ENCODE data around the gene CCDC126. TPM values are rescaled to one million over a fixed set of nuclear protein-coding genes. Genes with fewer than 3 reads are reported as not detected.

CCDC126 gene
- total and polyA plus RNA-seq, 2 donors from 2014 or later = 5.2 to 8.9 TPM

- TF ChIP-seq, protein P1, sequence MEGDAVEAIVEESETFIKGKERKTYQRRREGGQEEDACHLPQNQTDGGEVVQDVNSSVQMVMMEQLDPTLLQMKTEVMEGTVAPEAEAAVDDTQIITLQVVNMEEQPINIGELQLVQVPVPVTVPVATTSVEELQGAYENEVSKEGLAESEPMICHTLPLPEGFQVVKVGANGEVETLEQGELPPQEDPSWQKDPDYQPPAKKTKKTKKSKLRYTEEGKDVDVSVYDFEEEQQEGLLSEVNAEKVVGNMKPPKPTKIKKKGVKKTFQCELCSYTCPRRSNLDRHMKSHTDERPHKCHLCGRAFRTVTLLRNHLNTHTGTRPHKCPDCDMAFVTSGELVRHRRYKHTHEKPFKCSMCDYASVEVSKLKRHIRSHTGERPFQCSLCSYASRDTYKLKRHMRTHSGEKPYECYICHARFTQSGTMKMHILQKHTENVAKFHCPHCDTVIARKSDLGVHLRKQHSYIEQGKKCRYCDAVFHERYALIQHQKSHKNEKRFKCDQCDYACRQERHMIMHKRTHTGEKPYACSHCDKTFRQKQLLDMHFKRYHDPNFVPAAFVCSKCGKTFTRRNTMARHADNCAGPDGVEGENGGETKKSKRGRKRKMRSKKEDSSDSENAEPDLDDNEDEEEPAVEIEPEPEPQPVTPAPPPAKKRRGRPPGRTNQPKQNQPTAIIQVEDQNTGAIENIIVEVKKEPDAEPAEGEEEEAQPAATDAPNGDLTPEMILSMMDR (IDR thresholded peaks at IDR 0.05; ENCODE audit: borderline replicate concordance, extremely low read depth, insufficient read depth) = no peak
- intact Hi-C loops (cut with DNase I) = no loop called here
Measured at GRCh38 chr7:23661385-23661784, 64.2 kb downstream of the CCDC126 start.

DNA sequence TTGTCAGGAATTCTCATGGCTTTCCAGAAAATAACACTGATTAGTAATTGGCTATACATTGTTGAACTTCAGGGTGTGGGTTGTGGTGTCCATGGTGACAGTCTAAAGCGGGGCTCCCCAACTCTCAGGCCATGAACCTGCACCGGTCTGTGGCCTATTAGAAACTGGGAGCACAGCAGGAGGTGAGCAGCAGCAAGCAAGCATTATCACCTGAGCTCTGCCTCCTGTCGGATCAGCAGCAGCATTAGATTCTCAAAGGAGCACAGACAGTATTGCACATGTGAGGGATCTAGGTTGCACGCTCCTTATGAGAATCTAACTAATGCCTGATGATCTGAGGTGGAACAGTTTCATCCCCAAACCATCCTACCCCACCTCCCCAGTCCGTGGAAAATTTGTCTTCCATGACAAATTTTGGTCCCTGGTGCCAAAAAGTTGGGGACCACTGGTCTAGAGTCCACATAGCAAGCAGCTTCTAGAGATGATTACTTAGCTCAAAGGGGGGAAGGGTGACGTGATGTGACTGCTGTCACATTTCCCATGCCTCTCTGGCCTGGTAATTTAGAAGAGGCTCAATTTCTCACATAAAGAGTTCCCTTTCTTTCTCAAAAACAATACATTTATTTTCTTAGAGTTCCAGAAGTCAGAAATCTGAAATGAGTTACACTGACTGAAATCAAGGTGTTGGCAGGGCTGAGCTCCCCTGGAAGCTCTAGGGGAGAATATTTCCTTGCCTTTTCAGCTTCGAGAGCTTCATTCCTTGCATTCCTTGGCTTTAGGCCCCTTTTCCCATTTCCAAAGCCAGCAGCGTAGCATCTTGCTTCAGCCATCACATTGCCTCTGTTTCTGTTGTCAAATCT lies 65.2 kb downstream of the CCDC126 start:
- intact Hi-C loops (cut with DNase I) = no loop called here
- DNase-seq (no peak), FAIRE-seq (no peak)
- no peaks in the 10 kb centered on the region for H3K36me3 ChIP-seq (ENCODE audit: control insufficient read depth in 2 of 3, insufficient read depth in 3 of 3, low read length in 3 of 3)
- H3K9ac ChIP-seq (ENCODE audit: low read length in 3 of 3) = no peak overlapping the region
- no peaks in the 10 kb centered on the region for H3K4me1 ChIP-seq (ENCODE audit: control insufficient read depth in 2 of 3, insufficient read depth in 2 of 3, low read depth in 1 of 3, low read length in 3 of 3)
- no peak overlapping the region for H3K4me3 ChIP-seq (ENCODE audit: low read length in 3 of 3)
- H3K27me3 ChIP-seq (ENCODE audit: control insufficient read depth, insufficient read depth, low read length) = no peaks in the 10 kb centered on the region
- no peak overlapping the region for H3K27ac ChIP-seq (ENCODE audit: low read depth in 2 of 2, low read length in 2 of 2)
- TF ChIP-seq, protein P1 (IDR thresholded peaks at IDR 0.05; ENCODE audit: borderline replicate concordance, extremely low read depth, insufficient read depth) = no peak
- H3K9me3 ChIP-seq (ENCODE audit: control insufficient read depth in 2 of 3, insufficient read depth in 1 of 3, low read length in 3 of 3) = peaks cover 0 to 2% (median 0%) of the 10 kb centered on the region in 3 donors

More at GRCh38 chr7:23661385-23661784, 64.2 kb downstream of the CCDC126 start:
- H3K36me3 ChIP-seq (ENCODE audit: control insufficient read depth in 2 of 3, insufficient read depth in 3 of 3, low read length in 3 of 3) = no peaks in the 10 kb centered on the region
- no peaks in the 10 kb centered on the region for H3K4me1 ChIP-seq (ENCODE audit: control insufficient read depth in 2 of 3, insufficient read depth in 2 of 3, low read depth in 1 of 3, low read length in 3 of 3)
- no peak overlapping the region for H3K4me3 ChIP-seq (ENCODE audit: low read length in 3 of 3)
- FAIRE-seq (no peak), DNase-seq (no peak)
- no peak overlapping the region for H3K27ac ChIP-seq (ENCODE audit: low read depth in 2 of 2, low read length in 2 of 2)
- H3K9me3 ChIP-seq (ENCODE audit: control insufficient read depth in 2 of 3, insufficient read depth in 1 of 3, low read length in 3 of 3) = peaks cover 0 to 2% (median 0%) of the 10 kb centered on the region in 3 donors
- no peaks in the 10 kb centered on the region for H3K27me3 ChIP-seq (ENCODE audit: control insufficient read depth, insufficient read depth, low read length)
- no peak overlapping the region for H3K9ac ChIP-seq (ENCODE audit: low read length in 3 of 3)

- no peak for FAIRE-seq
- Histone ChIP-seq H3K27ac (ENCODE audit: low read depth in 2 of 2, low read length in 2 of 2) (no peak overlapping the region), H3K9ac (ENCODE audit: low read length in 3 of 3) (no peak overlapping the region), H3K4me3 (ENCODE audit: low read length in 3 of 3) (no peak overlapping the region), H3K27me3 (ENCODE audit: control insufficient read depth, insufficient read depth, low read length) (no peaks in the 10 kb centered on the region), H3K4me1 (ENCODE audit: control insufficient read depth in 2 of 3, insufficient read depth in 2 of 3, low read depth in 1 of 3, low read length in 3 of 3) (no peaks in the 10 kb centered on the region), H3K9me3 (ENCODE audit: control insufficient read depth in 2 of 3, insufficient read depth in 1 of 3, low read length in 3 of 3) (peaks cover 0 to 2% (median 0%) of the 10 kb centered on the region in 3 donors), H3K36me3 (ENCODE audit: control insufficient read depth in 2 of 3, insufficient read depth in 3 of 3, low read length in 3 of 3) (no peaks in the 10 kb centered on the region)
- DNase-seq = no peak
- intact Hi-C loops (cut with DNase I) = no loop called here
- TF ChIP-seq, protein P1 (IDR thresholded peaks at IDR 0.05; ENCODE audit: borderline replicate concordance, extremely low read depth, insufficient read depth) = no peak
Measured at GRCh38 chr7:23662984-23663313, 65.8 kb downstream of the CCDC126 start.
